ENCODE results near the gene HADH.

Gene HADH

DNA sequence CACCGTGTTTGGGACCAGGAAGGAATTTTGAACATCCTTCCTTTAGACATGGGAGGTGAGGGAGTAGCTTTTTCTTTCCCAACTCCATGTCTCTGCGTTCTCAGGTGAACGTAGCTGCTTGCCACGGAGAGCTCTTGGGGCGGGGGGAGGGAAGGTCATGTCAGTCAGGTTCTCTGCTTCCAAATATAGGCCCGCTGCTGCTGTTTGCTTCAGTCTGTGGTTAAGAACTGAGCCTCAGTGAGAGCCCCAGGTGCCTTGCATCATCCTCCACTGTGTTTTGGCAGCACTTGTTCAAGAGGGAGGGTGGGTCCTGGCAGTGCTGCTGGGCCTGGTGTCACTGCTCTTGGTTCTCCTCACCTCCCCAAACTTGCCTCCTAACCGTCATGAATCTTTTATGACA is 46.5 kb downstream of the HADH start:
- H3K4me3 ChIP-seq (ENCODE audit: control insufficient read depth, low read depth, low read length) = no peak overlapping the region
- DNase-seq (ENCODE audit: low read depth) = no peak
- TF ChIP-seq, protein P1, sequence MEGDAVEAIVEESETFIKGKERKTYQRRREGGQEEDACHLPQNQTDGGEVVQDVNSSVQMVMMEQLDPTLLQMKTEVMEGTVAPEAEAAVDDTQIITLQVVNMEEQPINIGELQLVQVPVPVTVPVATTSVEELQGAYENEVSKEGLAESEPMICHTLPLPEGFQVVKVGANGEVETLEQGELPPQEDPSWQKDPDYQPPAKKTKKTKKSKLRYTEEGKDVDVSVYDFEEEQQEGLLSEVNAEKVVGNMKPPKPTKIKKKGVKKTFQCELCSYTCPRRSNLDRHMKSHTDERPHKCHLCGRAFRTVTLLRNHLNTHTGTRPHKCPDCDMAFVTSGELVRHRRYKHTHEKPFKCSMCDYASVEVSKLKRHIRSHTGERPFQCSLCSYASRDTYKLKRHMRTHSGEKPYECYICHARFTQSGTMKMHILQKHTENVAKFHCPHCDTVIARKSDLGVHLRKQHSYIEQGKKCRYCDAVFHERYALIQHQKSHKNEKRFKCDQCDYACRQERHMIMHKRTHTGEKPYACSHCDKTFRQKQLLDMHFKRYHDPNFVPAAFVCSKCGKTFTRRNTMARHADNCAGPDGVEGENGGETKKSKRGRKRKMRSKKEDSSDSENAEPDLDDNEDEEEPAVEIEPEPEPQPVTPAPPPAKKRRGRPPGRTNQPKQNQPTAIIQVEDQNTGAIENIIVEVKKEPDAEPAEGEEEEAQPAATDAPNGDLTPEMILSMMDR (IDR thresholded peaks at IDR 0.05; ENCODE audit: control insufficient read depth, insufficient read depth, low read depth, low read length, missing control alignments) = no peak

DNA sequence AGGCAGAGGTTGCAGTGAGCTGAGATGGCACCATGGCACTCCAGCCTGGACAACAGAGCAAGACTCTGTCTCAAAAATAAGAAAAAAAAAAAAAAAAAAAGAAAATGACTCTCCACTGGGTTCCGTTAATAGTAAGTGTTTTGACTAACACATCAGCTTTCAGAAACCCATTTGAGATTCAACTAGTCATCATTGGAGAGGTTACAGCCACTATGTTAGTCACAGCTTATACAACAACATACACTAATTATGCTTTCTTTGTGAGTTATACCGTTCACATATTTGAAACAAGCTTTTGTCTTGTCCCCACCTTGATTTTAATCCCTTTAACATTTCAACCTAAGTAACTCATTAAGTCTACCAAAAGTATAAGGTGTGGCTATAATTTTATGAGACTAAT is 48.2 kb downstream of the HADH start:
- no peak overlapping the region for H3K4me3 ChIP-seq (ENCODE audit: control insufficient read depth, low read depth, low read length)
- TF ChIP-seq, protein P1 (IDR thresholded peaks at IDR 0.05; ENCODE audit: control insufficient read depth, insufficient read depth, low read depth, low read length, missing control alignments) = no peak
- DNase-seq (ENCODE audit: low read depth) = no peak

DNA sequence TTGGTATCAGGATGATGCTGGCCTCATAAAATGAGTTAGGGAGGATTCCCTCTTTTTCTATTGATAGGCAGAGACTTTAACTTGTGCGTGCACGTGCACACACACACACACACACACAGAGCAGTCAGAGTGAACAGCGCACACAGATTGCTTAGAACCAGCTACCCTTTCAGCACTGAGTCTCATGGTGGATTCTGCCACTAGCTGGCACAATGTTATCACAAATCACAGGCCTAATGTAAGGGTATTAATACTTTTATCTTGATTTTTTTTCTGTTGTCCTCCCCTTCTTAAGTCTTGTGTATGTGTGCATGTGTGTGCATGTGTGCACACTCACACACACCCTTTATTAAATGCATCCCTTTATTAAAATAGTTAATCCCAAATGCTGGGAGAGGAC is 53.2 kb downstream of the HADH start:
- TF ChIP-seq, protein P1 (IDR thresholded peaks at IDR 0.05; ENCODE audit: control insufficient read depth, insufficient read depth, low read depth, low read length, missing control alignments) = no peak
- no peak for DNase-seq (ENCODE audit: low read depth)
- no peak overlapping the region for H3K4me3 ChIP-seq (ENCODE audit: control insufficient read depth, low read depth, low read length)

DNA sequence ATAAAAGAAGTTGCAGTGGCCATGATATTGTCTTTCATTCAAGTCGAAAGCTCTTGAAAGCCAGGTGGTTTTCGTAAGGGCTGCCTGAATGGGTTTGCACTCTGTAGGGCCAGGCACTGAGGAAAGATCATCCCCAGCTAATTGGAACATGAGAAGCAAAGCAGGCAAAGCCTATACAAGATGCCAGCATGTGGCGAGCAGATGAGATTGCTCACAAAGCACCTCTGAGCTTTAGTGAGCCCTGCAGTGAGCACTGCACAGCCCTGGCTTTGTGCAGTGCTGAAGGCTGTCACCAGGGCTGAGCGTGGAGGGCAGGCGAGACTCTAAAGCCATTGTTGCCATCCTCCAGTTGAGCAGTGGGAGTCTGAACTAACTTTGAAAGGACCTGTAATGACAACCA is 53.8 kb downstream of the HADH start:
- TF ChIP-seq, protein P1 (IDR thresholded peaks at IDR 0.05; ENCODE audit: control insufficient read depth, insufficient read depth, low read depth, low read length, missing control alignments) = no peak
- no peak overlapping the region for H3K4me3 ChIP-seq (ENCODE audit: control insufficient read depth, low read depth, low read length)
- no peak for DNase-seq (ENCODE audit: low read depth)

DNA sequence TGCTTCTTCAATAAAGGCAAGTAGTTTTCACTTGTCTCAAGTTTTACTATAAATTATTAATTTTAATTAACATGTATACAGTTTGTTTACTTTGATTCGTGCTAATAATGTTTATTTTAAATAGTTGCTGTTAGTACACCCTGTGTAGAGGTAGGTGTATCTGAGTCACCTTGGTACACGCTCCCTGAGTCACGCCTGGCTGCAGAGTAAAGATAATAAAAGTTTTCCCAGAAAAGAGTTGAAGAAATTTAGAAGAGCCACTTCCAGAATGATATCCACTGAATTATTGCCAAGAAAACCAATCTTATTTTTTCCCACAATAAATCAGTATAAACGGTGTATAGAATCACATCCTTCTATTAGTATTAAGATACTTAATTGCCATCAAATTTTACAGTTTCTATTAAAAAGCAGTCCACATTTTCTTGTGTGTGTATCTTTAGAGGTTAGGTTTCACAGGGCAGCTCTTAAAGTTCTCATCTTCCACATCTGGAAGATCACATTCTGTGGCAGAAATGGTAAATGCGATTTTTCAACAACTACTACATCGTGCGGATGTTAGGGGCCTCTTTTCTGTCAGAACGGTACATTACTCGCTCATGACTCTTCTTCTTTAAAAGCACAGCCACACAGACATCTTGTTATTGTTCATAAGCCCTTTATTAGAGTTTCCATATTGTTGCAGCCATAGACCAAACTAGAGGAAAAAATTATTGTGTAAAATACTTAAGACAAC is 55.4 kb downstream of the HADH start:
- no peak overlapping the region for H3K4me3 ChIP-seq (ENCODE audit: control insufficient read depth, low read depth, low read length)
- TF ChIP-seq, protein P1 (IDR thresholded peaks at IDR 0.05; ENCODE audit: control insufficient read depth, insufficient read depth, low read depth, low read length, missing control alignments) = no peak
- DNase-seq (ENCODE audit: low read depth) = no peak

DNA sequence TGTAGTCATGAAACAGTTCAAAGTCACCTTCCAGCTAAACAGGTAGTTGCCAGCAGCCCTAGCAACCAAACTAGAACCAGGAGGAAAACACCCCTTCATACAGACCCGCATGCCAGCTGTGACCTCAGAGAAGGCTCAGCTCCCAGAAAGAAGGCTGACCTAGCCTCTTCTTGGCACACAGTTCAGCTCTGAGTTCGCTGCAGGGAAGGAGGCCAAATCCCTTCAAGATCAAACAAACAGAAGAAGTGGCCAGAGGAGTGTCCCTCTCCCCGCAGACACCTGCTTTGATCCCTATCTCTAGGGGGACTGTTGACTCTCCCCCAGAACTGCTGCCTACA is 56.0 kb downstream of the HADH start:
- DNase-seq (ENCODE audit: low read depth) = no peak
- TF ChIP-seq, protein P1 (IDR thresholded peaks at IDR 0.05; ENCODE audit: control insufficient read depth, insufficient read depth, low read depth, low read length, missing control alignments) = no peak

More for the DNA sequence above, 56.0 kb downstream of the HADH start:
- no peak overlapping the region for H3K4me3 ChIP-seq (ENCODE audit: control insufficient read depth, low read depth, low read length)

All from AG09309 (cell line).